Activated CD8-positive, alpha-beta T cell treated with anti-CD3 and anti-CD28 coated beads, Interleukin-2, amount 10 ng/mL, durations not matched to agents 7 days and 5 days (primary cell): Measurements from ENCODE around the gene ZNF202. TPM values are rescaled to one million over a fixed set of nuclear protein-coding genes. Genes with fewer than 3 reads are reported as not detected.
A peak's percentile ranks its signal among the peaks of the same experiment; 100 is the strongest.

Source experiments
- ATAC-seq: fragments of 150-1000 bp; cut with Tn5 transposase; one replicate; pipeline ENCODE4 v1.10.0; 2021; ENCODE audit warnings: moderate library complexity
- CTCF ChIA-PET: fragments of 350-600 bp; sonication (Branson Sonifier 250); formaldehyde crosslinking; loops from one replicate; lab custom pipeline; 2021; ENCODE audit warnings: antibody characterized with exemption; lab: Charles Lee
- POLR2A ChIA-PET: fragments of 350-600 bp; sonication (Branson Sonifier 250); formaldehyde crosslinking; loops from one replicate; lab custom pipeline; 2021; ENCODE audit warnings: antibody characterized with exemption; lab: Charles Lee
- DNase-seq: peaks from one replicate; pipeline ENCODE4 v3.0.0-alpha.2; 2020
- H3K27ac Mint-ChIP-seq: one replicate; pipeline ENCODE4 v1.8.0; 2021; ENCODE audit warnings: mild to moderate bottlenecking, mixed read lengths
- H3K27me3 Mint-ChIP-seq: one replicate; pipeline ENCODE4 v1.8.0; 2021; ENCODE audit warnings: low read depth, mixed read lengths
- H3K36me3 Mint-ChIP-seq: one replicate; pipeline ENCODE4 v1.8.0; 2021; ENCODE audit warnings: low read depth, mixed read lengths
- H3K4me1 Mint-ChIP-seq: one replicate; pipeline ENCODE4 v1.8.0; 2021; ENCODE audit warnings: low read depth, mixed read lengths
- H3K4me3 Mint-ChIP-seq: one replicate; pipeline ENCODE4 v1.8.0; 2021; ENCODE audit warnings: mild to moderate bottlenecking, mixed read lengths
- H3K9me3 Mint-ChIP-seq: one replicate; pipeline ENCODE4 v1.8.0; 2022; ENCODE audit warnings: mixed read lengths; ENCODE audit not compliant: insufficient read depth
- total RNA-seq, 2 experiments: library from RNA; stranded (reverse); gene quantifications; one replicate each; pipeline ENCODE4 v1.2.3, GENCODE V29; 2021

Gene ZNF202
- total RNA-seq, 2 experiments from 2014 or later, result 13.6 to 13.8 TPM

DNA sequence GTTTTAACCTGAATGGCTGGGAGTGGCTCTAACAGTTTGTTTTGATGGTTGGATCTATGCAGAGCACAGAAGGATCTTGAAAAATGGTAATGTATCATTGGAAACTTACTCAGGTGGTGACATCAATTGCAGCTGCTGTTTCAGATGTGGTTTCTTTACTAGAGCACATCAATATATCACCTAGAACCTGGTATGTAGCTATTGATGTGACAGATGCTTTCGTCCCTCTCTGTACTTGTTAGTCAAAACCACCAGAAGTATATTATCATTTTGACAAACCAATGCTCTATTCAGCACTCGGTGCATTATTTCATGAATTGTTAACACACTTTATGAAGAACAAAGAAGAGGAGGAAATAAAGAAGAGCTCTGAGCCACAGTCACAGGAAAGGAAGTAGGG lies 60.4 kb downstream of the ZNF202 start:
- ChIA-PET POLR2A (interaction anchor here (0.7 kb wide), 1 partner anchor 21 kb away, joined by 3 read pairs; no protein-coding TSS in a partner anchor), CTCF (interaction anchor here (1.2 kb wide), 2 partner anchors 10 to 30 kb away, joined by 4 to 5 read pairs; no protein-coding TSS in a partner anchor)
- Mint-ChIP-seq H3K4me1 (peaks cover 9% of the 10 kb centered on the region), H3K4me3 (no peak overlapping the region), H3K27me3 (peaks cover 13% of the 10 kb centered on the region), H3K27ac (no peak overlapping the region), H3K9me3 (no peaks in the 10 kb centered on the region), H3K36me3 (no peaks in the 10 kb centered on the region)
- ATAC-seq, result peak; percentile 86
- no peak for DNase-seq

DNA sequence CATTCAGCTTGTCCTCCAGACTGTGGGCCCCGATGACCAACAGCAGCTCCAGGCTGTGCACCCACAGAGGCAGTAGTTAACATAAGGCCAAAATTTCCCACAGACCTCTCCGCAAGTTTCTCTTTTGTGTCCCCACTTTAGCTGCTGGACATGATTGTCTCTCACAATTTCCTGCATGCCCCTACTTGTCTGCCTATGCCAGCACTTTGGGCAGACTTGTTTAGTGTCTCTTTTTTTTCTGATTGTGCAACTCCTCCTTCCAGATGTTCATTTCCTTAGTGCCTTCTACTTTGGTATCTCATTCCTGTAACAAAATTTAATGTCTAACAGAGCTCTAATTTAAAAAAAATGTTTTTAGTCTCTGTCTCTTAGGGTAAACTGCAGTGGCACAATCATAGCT lies 63.2 kb downstream of the ZNF202 start:
- no peak overlapping the region for H3K27ac Mint-ChIP-seq
- peaks cover 9% of the 10 kb centered on the region for H3K4me1 Mint-ChIP-seq
- peaks cover 2% of the 10 kb centered on the region for H3K27me3 Mint-ChIP-seq
- ATAC-seq, result no peak
- H3K4me3 Mint-ChIP-seq, result no peak overlapping the region
- H3K9me3 Mint-ChIP-seq, result no peaks in the 10 kb centered on the region
- ChIA-PET CTCF (interaction anchor here (0.9 kb wide), 1 partner anchor 29 kb away, joined by 4 read pairs; no protein-coding TSS in a partner anchor), POLR2A (no interaction called here)
- H3K36me3 Mint-ChIP-seq, result no peaks in the 10 kb centered on the region
- DNase-seq, result no peak

DNA sequence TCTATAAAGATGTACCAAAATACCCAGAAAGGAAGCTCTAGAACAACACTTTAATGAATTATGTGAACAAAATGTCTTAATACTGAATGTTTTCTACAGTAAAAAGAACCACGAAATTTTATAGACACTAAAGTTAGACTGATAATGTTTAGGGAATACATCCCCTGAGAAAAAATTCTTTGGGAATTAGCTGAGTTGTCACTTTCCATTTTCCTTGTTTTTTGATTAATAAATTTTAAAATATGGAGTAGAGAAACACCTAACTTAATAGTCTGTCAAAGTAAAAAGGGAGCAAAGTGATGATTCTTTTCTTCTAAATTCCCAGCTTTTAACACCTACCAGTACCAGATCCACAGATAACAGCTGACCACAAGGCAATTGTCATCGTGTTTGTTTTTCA lies 64.0 kb downstream of the ZNF202 start:
- Mint-ChIP-seq H3K4me1 (peaks cover 9% of the 10 kb centered on the region), H3K27ac (no peak overlapping the region), H3K27me3 (peaks cover 2% of the 10 kb centered on the region), H3K9me3 (no peaks in the 10 kb centered on the region), H3K36me3 (no peaks in the 10 kb centered on the region), H3K4me3 (no peak overlapping the region)
- no peak for DNase-seq
- no peak for ATAC-seq
- ChIA-PET CTCF (interaction anchor here (0.9 kb wide), 1 partner anchor 30 kb away, joined by 4 read pairs; no protein-coding TSS in a partner anchor), POLR2A (no interaction called here)

DNA sequence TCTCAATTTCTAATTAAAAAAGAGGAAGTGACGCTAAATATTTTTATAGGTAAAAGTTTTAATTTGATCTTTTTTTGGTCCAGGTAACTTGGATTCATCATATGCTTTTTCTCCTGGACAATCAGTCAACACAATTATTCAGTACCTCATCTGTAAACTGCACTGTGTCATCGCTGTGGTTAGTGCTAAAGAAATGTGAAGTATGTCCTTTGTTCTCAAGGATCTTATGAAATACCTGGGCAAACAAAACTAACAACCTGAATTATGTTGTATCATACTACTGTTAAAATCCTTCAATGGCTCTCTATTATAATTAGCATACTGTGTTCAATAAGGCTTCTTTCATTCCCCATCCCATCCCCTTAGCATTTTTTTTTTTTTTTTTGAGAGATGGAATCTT lies 67.2 kb downstream of the ZNF202 start:
- no peaks in the 10 kb centered on the region for H3K9me3 Mint-ChIP-seq
- POLR2A ChIA-PET, result no interaction called here
- CTCF ChIA-PET, result interaction anchor here (1.4 kb wide), 1 partner anchor 38 kb away, joined by 3 read pairs; no protein-coding TSS in a partner anchor
- no peaks in the 10 kb centered on the region for H3K4me1 Mint-ChIP-seq
- H3K36me3 Mint-ChIP-seq, result no peaks in the 10 kb centered on the region
- DNase-seq, result no peak
- ATAC-seq, result no peak
- no peak overlapping the region for H3K27ac Mint-ChIP-seq
- H3K4me3 Mint-ChIP-seq, result no peak overlapping the region
- H3K27me3 Mint-ChIP-seq, result peaks cover 2% of the 10 kb centered on the region

Other genes with a start within 250 kb of the ZNF202 start
- not detected for gene SCN3B, start 87.0 kb downstream of the ZNF202 start, total RNA-seq
- not detected for gene OR6X1, start 12.9 kb upstream of the ZNF202 start, total RNA-seq
- gene OR6M1, start 64.7 kb upstream of the ZNF202 start, total RNA-seq, result not detected
- gene TMEM225, start 144.0 kb upstream of the ZNF202 start, total RNA-seq, result not detected
- gene OR8D4, start 160.5 kb upstream of the ZNF202 start, total RNA-seq, result not detected
- not detected for gene OR4D5, start 198.0 kb upstream of the ZNF202 start, total RNA-seq
- gene OR6T1, start 202.2 kb upstream of the ZNF202 start, total RNA-seq, result not detected
- not detected for gene OR10S1, start 236.1 kb upstream of the ZNF202 start, total RNA-seq